ENCODE data around the gene TAX1BP1.
"Not testable (repeated sequence)": the region's sequence is repeated elsewhere in the genome, so short reads cannot be mapped to it uniquely, and the experiment has no call there.

TAX1BP1 gene

GRCh38 chr7:27843584-27844305 lies 103.8 kb downstream of the TAX1BP1 start:
- ChIA-PET CTCF (interaction anchor here (1.1 to 1.9 kb wide), 2 partner anchors 177 to 253 kb away, joined by 3 to 4 read pairs; no protein-coding TSS in a partner anchor), POLR2A (no interaction called here)
- TF ChIP-seq CTCF (IDR thresholded peaks at IDR 0.05; ENCODE audit: insufficient read depth, low read length, missing control alignments), result no peak
- no peak overlapping the region for H3K4me3 ChIP-seq (ENCODE audit: low read depth, low read length)
- DNase-seq (ENCODE audit: low read depth, low spot score), result no peak

- POLR2A ChIA-PET, result no interaction called here
- no peak for DNase-seq (ENCODE audit: low read depth, low spot score)
- CTCF ChIA-PET, result no interaction called here
- TF ChIP-seq CTCF (IDR thresholded peaks at IDR 0.05; ENCODE audit: insufficient read depth, low read length, missing control alignments), result no peak
- no peak overlapping the region for H3K4me3 ChIP-seq (ENCODE audit: low read depth, low read length)
Measured at GRCh38 chr7:27846388-27846787, 106.4 kb downstream of the TAX1BP1 start.

DNA sequence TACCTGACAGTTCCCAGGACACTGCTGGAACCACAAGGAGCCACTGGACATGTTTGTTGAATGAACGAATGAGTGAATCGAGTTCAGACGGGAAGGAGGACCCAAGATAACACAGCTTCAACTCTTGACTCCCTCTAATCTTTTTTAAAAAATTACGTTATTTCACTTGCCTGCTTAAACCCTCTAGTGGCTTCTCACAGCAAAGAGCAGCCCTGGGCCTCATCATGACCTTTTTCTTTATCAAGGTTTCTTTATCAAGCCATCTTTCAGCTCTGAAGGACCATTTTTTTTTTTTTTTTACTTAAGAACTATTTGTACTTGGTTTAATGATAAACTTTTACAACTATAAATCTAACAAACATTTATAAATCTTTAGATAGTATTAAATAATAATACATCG lies 110.6 kb downstream of the TAX1BP1 start:
- CTCF ChIA-PET, result no interaction called here
- POLR2A ChIA-PET, result no interaction called here

GRCh38 chr7:27856703-27857485 lies 116.9 kb downstream of the TAX1BP1 start:
- POLR2A ChIA-PET; DNase-seq (ENCODE audit: low read depth, low spot score); CTCF ChIA-PET; H3K4me3 ChIP-seq (ENCODE audit: low read depth, low read length): not testable (repeated sequence)

More for the DNA sequence above, 110.6 kb downstream of the TAX1BP1 start:
- TF ChIP-seq CTCF (IDR thresholded peaks at IDR 0.05; ENCODE audit: insufficient read depth, low read length, missing control alignments), result no peak
- DNase-seq (ENCODE audit: low read depth, low spot score), result no peak
- no peak overlapping the region for H3K4me3 ChIP-seq (ENCODE audit: low read depth, low read length)

DNA sequence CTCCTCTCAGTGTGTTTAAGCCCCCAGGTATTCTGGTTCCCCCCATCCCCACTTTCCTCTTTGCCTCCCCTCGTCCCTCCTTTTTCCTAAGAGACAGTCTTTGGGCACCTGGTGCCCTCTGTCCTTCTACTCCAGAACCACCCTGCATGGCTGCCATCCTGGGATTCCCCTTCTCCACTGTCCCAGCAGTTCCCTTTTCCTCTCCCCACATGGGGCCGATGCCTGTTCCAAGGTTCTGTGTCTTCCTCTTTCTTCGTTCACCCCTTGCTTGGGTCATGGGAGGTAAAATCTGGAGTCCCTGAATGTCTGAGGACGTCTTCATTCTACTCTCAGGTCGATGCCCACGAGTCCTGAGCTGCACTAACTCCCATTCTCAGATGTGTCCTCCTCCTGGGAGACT lies 120.8 kb downstream of the TAX1BP1 start:
- TF ChIP-seq CTCF (IDR thresholded peaks at IDR 0.05; ENCODE audit: insufficient read depth, low read length, missing control alignments), result no peak
- no peak overlapping the region for H3K4me3 ChIP-seq (ENCODE audit: low read depth, low read length)
- ChIA-PET CTCF (interaction anchor here (0.7 to 1.2 kb wide), 2 partner anchors 30 to 160 kb away, joined by 3 read pairs; no protein-coding TSS in a partner anchor), POLR2A (no interaction called here)
- DNase-seq (ENCODE audit: low read depth, low spot score), result no peak

- CTCF ChIA-PET, result interaction anchor here (0.7 kb wide), 1 partner anchor 31 kb away, joined by 3 read pairs; no protein-coding TSS in a partner anchor
- POLR2A ChIA-PET, result no interaction called here
- no peak for DNase-seq (ENCODE audit: low read depth, low spot score)
- no peak for TF ChIP-seq CTCF (IDR thresholded peaks at IDR 0.05; ENCODE audit: insufficient read depth, low read length, missing control alignments)
- no peak overlapping the region for H3K4me3 ChIP-seq (ENCODE audit: low read depth, low read length)
Measured at GRCh38 chr7:27861747-27862146, 121.8 kb downstream of the TAX1BP1 start.
